Midbrain (tissue), 1 donor: Measurements from ENCODE around the gene CKAP2L.
"Not testable (repeated sequence)": the region's sequence is repeated elsewhere in the genome, so short reads cannot be mapped to it uniquely, and the experiment has no call there.

ENCODE experiments used
- DNase-seq: peaks from one replicate; lab custom pipeline; 2025; lab: John Stamatoyannopoulos, UW

Gene CKAP2L

DNA sequence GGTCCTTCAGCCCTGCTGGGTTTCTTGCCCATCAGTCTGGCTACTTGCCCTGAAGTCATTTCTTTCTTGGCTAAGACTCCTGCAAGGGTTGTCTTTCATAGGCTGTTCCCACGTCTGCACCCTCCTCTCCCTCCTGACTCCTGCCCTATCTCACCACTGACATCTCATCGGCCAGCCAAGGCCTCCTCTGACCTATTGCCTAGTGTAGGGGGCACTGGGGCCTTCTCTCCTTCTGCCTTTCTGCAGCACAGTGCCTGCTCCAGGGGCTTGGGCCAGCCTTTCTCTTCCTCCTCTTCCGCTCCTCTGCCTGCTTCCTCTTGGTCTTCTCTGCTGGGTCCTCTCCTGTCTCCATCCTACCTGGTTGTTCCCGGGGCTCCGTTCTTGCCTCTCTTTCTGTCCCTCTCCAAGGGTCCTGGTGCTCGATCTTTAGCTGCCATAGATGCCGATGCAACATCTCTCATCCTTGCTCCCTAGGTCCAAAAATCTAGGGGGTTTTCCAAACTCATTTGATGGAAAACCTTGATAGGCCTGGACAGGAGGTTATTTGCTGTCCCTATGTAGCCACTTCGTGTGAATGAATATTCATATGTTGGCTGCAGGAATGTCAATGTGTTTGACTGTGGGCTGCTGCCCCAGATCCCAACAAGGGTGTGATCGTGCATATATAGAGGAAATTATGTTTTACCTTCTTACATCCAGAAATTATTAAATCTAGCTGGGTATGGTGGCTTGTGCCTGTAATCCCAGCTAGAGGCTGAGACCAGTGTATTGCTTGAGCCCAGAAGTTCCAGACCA, 53.3 kb downstream of the CKAP2L start:
- DNase-seq = no peak

DNA sequence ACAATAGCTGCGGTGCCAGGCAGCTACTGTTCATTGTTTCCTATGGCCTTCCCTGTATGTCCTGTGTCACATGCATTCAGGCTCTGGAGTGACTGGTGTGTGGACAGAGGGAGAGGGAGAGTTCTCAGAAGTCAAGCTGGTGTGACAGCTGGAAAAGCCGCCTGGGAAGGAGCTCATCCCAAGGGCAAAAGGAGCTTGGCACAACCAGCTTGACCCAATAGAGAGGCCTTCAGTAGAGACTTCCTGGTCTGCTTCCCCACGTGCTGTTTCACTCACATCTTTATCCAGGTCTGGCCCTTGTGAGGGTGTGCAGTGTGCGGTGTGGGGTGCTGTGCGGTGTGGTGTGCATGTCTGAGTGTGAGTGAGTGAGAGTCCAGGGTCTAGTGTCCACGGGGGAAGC, 54.7 kb downstream of the CKAP2L start:
- no peak for DNase-seq

DNA sequence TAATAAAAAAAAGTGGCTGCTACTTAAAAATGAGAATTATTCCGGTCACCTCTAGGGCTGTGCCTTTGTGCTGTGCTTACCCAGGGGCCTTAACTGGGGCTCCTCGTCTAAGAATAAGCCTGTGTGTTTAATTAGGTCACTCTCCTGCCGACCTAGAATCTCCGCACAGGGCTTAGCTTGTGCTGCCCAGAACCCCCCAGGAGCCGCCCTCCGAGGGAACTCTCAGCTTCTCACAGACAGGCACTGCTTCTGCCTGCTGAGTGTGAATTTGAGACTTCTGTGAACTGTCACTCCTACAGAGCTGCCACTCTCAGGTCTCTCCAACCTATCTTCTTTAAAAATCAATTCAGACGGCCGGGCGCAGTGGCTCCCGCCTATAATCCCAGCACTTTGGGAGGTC, 55.4 kb downstream of the CKAP2L start:
- DNase-seq = peak; percentile 39

DNA sequence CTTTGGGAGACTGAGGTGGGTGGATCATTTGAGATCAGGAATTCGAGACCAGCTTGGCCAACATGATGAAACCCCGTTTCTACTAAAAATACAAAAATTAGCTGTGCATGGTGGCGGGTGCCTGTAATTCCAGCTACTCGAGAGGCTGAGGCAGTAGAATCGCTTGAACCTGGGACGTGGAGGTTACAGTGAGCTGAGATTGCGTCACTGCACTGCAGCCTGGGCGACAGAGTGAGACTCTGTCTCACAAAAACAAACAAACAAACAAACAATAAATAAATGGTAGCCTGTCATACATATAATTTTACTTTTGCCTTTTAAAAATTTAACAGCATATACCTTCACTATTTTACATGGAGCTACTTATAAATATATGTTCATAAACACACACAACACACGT, 57.5 kb downstream of the CKAP2L start:
- not testable (repeated sequence) for DNase-seq

DNA sequence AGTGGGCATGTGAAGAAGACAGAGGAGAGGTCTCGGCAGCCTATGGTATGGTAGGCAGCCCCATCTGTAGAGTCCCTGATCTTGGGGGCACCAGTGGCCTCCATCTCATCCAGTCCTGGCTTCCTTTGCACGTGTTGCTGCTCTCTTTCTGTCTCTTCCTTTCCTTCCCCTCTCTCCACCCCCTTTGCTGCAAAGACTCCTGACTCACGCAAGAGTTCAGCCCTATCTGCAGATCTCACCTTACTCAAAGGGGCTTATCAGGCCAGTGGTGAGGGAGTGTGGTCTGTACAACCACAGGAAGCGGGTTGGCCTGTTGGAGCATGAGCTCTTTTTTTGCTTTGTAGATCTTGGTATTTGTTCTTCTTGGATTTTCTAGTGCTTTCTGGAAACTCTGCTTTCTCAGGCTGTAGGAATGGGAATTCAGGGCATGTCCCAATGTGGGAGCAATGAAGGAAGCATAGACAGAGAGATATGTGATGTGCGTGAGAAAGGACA, 58.2 kb downstream of the CKAP2L start:
- no peak for DNase-seq

DNA sequence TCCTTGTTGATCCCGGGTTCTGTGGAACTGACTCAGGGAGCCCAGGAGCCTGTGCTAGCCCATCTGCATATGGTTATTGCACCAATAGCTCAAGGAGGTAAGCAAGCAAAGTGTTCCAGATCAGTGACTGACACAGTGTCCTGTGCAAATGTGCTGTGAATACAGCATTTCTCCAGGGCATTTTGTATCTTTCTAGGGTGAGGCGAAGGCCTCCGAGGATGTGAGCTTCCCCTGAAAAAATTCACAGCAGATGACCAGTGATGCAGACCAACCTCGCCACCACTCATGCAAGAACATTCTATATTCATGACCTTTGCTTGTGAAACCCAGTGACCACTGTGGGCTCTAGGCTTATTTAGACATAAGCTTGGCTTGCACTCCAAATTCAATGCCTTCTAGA, 58.8 kb downstream of the CKAP2L start:
- DNase-seq = no peak

DNA sequence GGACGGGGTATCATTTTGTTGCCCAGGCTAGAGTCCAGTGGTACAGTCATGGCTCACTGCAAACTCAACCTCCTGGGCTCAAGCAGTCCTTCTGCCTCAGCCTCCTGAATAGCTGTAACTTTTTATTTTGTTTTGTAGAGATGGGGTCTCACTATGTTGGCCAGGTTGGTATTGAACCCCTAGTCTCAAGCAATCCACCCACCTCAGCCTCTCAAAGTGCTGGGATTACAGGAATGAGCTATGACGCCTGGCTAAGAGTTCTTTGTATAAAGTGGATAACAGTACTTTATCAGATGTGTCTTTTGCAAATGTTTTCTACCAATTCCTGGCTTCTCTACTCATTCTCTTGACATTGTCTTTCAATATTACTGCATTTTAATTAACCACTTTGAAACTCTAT, 60.7 kb downstream of the CKAP2L start:
- DNase-seq = no peak

DNA sequence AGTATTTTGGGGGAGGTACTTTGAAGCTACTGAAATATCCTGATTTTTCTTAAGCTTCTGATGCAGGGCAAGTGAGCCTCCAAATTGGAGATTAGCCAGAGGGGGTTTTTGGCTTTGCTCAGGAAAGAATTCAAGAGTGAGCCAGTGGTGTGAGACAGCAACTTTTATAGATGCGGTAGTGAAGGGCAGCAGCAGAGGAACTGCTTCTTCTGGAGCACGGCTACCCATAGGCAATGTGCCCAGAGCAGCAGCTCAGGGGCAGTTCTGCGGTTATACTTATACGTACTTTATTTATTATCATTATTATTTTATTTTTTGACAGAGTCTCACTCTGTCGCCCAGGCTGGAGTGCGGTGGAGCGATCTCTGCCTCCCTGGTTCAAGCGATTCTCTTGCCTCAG, 63.4 kb downstream of the CKAP2L start:
- DNase-seq = no peak

DNA sequence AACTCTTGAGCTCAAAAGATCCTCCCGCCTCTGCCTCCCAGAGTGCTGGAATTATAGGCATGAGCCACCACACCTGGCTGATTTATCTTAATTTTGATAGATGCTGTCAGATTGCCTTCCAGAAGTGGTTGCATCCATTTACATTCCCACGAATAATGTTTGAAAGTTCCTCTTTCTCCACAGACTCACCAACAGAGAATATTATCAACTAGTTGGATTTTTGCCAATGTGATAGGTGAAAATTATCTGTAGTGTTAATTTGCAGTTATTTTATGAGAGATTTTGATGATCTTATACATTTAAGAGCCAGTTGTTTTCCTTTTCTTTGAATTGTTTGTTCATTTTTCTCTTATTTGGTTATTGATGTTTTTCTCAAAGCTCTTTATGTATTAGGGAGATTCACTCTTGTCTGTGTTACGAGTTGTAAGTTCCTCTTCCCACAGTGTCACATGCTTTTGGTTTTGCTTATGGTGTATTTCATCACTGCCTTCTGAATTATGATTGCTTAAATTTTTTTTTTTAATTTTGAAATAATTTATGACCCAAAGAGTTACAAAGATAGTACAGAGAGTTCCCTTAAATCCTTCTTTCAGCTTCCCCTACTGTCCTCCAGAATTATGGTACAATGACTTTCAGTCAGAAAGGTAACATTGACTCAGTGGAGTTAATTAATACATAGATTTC, 64.3 kb downstream of the CKAP2L start:
- DNase-seq = no peak

DNA sequence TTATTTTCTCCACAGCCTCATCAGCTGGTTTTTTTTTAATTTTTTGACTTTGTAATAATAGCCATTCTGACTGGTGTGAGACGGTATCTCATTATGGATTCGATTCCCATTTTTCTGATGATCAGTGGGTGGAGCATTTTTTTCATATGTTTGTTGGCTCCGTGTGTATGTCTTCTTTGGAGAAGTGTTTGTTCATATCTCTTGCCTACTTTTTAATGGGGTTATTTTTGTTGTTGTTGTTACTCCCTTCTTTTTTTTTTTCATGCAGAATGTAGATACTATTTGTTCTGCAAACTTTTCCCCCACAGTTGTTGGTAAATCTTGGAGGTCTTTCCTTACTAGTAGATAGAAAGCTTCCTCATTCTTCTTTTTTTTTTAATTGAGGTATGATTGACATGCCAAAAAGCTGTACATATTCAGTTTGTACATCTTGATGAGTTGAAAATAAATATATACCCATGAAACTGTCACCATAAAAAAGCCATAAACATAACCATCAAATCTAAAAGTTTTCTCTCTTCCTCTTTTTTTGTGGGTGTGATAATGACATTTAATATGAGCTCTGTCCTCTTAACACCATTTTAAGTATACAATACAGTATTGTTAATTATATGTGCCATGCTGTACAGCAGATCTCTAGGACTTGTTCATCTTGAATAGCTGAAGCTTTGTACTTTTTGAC, 65.4 kb downstream of the CKAP2L start:
- no peak for DNase-seq

DNA sequence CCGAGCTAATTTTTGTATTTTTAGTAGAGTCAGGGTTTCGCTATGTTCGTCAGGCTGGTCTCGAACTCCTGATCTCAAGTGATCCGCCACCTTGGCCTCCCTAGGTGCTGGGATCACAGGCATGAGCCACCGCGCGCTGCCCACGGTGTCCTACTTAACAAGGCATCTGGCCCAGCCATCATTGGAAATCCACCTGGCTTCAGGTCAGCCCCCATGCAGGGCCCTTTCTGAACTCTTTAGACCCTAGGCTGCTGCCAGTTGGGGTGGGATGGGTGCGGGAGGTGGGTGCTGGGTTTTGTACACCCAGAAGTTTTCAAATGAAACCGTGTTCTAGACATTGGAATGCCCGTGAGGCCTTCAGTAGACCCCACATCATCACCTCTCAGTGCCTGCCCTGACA, 70.2 kb downstream of the CKAP2L start:
- no peak for DNase-seq

DNA sequence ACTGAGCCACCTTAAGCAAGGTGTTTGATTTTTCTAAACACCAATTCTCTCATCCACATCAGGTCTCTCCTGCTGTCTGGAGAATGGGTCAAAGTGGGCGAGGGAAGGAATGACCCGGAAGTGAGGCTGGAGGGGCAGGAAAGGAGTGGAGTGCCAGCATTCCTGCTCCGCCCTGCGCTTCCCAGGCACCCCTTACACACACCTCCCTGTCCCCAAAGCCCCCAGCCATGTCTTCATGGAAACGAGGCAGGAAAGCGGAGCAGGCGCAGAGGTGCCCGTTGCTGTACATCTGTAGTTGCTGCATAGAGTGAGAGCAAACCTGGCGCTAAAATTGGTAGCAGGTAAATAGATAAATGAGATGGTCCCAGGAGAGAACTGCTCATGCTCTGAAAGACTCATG, 70.8 kb downstream of the CKAP2L start:
- no peak for DNase-seq

DNA sequence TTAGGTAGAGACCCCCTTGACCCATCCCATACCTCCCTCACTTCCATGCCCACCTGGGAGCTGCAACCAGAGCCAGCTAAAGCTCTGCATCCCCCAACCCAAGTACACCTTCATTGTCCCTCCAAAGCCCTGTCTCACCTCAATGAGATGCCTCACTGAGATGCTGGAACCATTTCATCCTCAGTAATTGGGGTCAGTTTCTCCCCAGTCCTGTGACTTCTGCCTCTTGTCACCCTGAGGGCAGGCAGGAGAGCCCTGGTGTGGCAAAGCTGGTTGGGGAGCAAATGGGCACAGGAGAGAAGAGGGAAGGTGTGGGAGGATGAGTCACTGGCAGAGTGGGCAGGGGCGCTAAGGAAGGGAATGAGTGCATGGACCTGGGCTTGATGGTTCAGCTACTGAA, 71.5 kb downstream of the CKAP2L start:
- no peak for DNase-seq

DNA sequence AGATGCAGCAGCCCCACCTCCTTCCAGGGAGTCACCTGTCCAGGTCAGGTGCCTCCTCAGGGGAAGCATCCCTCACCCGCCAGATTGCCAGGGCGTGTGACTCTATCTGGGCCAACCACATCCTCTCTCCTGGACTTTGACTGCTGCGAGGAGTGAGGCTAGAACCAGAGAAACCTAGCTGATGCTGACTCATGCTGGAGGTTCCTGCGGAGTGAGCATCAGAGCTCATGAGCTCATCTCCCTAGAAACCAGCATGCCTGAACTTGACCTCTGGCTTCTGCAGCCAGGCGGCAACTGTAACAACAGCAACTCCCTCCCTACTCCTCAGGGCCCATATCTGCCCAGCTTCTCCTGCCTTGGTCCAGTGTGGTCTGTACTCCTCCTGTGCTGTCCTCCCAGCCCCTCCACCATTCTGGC, 71.9 kb downstream of the CKAP2L start:
- no peak for DNase-seq

DNA sequence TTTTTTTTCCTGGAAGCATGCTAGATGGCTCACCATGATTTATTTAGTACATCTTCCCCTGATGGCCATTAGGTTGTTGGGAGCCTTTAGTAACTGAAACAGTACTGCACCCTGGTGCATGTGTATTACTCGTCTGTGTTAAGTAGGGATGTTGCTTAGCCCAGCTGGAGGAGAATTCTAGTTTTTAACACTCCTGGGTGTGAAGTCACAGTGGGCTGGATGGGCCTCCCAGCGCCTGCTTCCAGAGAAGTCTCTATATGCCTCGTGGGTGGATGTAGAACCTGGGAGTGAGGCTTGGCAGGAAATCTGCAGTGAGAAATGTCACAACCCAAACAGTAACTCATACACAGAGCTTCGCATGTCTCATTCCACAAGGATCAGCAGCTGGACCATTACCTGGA, 72.5 kb downstream of the CKAP2L start:
- DNase-seq = no peak

DNA sequence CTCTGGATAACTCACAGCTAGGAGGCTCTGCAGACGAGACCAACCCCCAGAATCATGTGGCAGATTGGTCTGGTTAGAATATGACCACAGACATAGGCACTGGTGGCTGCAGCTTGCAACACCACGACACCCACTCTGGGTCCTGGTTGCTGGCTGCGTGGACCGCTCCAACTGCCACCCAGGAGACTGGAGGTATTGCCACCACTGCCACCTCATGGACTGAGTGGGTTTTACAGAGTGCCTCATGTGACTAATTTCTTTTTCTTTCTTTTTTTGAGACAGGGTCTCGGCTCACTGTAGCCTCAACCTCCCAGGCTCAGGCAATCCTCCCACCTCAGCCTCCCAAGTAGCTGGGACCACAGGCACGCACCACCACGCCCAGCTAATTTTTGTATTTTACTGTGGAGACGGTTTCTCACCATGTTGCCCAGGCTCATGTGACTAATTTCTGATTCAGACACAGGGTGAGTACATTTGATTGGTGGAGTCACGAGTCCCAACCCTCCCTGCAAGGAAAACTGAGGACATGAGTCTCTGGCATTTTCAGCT, 73.5 kb downstream of the CKAP2L start:
- peak; percentile 52 for DNase-seq

DNA sequence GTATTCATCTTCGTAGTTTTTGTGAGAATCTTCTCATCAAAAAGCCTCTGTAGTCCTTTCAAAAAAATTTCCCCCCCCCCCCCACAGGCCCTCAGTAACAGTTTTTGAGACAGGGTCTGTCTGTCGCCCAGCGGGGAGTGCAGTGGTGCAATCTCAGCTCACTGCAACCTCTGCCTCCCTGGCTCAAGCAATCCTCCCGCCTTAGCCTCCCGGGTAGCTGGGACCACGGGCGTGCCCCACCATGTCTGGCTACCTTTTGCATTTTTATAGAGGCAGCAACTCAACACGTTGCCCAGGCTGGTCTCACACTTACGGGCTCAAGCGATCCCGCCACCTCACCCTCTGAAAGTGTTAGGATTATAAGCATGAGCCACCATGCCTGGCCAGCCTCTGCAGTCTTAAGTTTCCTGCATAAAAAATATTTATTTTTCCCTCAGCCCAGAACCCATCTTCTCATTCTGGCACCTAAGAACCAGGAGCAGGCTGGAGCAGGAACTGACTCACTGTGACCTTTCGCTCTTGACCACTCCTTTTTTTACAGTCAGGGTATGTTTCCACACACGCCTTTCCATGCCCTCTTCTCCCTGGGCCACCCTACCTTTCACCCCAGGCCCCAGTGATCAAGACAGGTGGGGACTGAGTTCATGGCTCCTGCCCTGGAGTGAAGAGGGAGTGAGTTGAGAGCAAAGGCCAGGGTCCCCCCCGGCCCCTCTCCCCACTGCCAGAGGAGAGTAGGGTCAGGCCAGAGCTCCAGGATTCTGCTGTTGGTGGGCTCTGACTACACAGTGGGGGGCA, 76.1 kb downstream of the CKAP2L start:
- DNase-seq = no peak

DNA sequence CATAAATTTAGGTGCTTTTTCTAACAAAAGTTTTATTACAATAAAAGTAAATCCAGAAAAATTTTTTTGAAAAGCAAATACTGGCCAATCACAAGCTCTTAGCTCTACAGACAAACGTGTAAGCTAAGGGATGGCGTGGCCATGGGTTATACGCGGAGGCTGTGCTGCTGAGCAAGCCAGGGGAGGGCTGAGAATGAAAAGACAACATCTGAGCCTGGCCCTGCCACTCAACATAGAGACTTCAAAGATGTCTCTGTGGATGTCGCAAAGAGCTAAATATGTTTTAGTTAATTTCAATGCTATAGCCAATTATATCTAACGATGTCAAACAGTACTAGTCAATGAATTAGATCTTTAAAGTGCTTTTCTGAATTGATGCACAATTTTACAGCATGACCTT, 76.9 kb downstream of the CKAP2L start:
- no peak for DNase-seq
